Measurements from ENCODE around the gene SLC45A3.
"Not testable (repeated sequence)": the region's sequence is repeated elsewhere in the genome, so short reads cannot be mapped to it uniquely, and the experiment has no call there.

The SLC45A3 gene

GRCh38 chr1:205680073-205680851, at the start of gene SLC45A3:
TSS of gene SLC45A3 (minus strand) at chr1:205680509. CDS start at chr1:205664656, 15,853 bp downstream.
- peak; percentile 28 to 41 for DNase-seq

- DNase-seq = no peak
Observed at GRCh38 chr1:205726619-205727125, 46.4 kb upstream of the SLC45A3 start.

GRCh38 chr1:205725514-205725913, 45.2 kb upstream of the SLC45A3 start:
- no peak for DNase-seq

GRCh38 chr1:205720740-205721139, 40.4 kb upstream of the SLC45A3 start:
- DNase-seq = not testable (repeated sequence)

GRCh38 chr1:205719762-205720161, 39.5 kb upstream of the SLC45A3 start:
- DNase-seq = no peak

GRCh38 chr1:205719015-205719414, 38.7 kb upstream of the SLC45A3 start:
- no peak for DNase-seq

- DNase-seq = no peak
Observed at GRCh38 chr1:205716371-205717132, 36.2 kb upstream of the SLC45A3 start.

- no peak for DNase-seq
Observed at GRCh38 chr1:205715628-205716027, 35.3 kb upstream of the SLC45A3 start.

GRCh38 chr1:205714906-205715246, 34.6 kb upstream of the SLC45A3 start:
- no peak for DNase-seq

- DNase-seq = no peak
Observed at GRCh38 chr1:205714190-205714905, 34.0 kb upstream of the SLC45A3 start.

- peak; percentile 58 to 73 for DNase-seq
Observed at GRCh38 chr1:205711105-205712048, 31.1 kb upstream of the SLC45A3 start.

GRCh38 chr1:205710201-205711062, 30.1 kb upstream of the SLC45A3 start:
- no peak for DNase-seq

GRCh38 chr1:205709640-205710039, 29.3 kb upstream of the SLC45A3 start:
- DNase-seq = no peak

GRCh38 chr1:205709059-205709398, 28.7 kb upstream of the SLC45A3 start:
- no peak for DNase-seq

- DNase-seq = no peak
Observed at GRCh38 chr1:205706601-205707502, 26.5 kb upstream of the SLC45A3 start.

GRCh38 chr1:205704903-205705302, 24.6 kb upstream of the SLC45A3 start:
- DNase-seq = no peak

- DNase-seq = no peak
Observed at GRCh38 chr1:205703072-205703471, 22.8 kb upstream of the SLC45A3 start.

- no peak for DNase-seq
Observed at GRCh38 chr1:205701891-205702290, 21.6 kb upstream of the SLC45A3 start.

GRCh38 chr1:205701420-205701819, 21.1 kb upstream of the SLC45A3 start:
- DNase-seq = no peak

- no peak for DNase-seq
Observed at GRCh38 chr1:205700865-205701401, 20.6 kb upstream of the SLC45A3 start.

All from CD4-positive, alpha-beta T cell treated with Interleukin-1 beta for 1 hour (primary cell).